Stimulated activated memory B cell treated with anti-CD40 and anti-IgM and Interleukin-4, amounts not matched to agents 10 μg/mL and 1 μg/mL and 100 μg/mL, for 72 hours (primary cell): Measurements from ENCODE around the gene NFILZ.

Experiments
- ATAC-seq: fragments of 150-1000 bp; cut with Tn5 transposase; 2 replicates; pipeline ENCODE4 v1.10.0; 2021
- H3K27ac Mint-ChIP-seq: one replicate; pipeline ENCODE4 v1.8.0; 2022; ENCODE audit warnings: mild to moderate bottlenecking, mixed read lengths
- H3K27me3 Mint-ChIP-seq: one replicate; pipeline ENCODE4 v1.8.0; 2022; ENCODE audit warnings: mixed read lengths
- H3K36me3 Mint-ChIP-seq: one replicate; pipeline ENCODE4 v1.8.0; 2022; ENCODE audit warnings: mixed read lengths
- H3K4me1 Mint-ChIP-seq: one replicate; pipeline ENCODE4 v1.8.0; 2022; ENCODE audit warnings: mixed read lengths
- H3K4me3 Mint-ChIP-seq: one replicate; pipeline ENCODE4 v1.8.0; 2022; ENCODE audit warnings: mild to moderate bottlenecking, moderate library complexity, mixed read lengths
- H3K9me3 Mint-ChIP-seq: one replicate; pipeline ENCODE4 v1.8.0; 2022; ENCODE audit warnings: mixed read lengths

NFILZ gene

GRCh38 chr19:8629996-8630683 lies at the start of gene NFILZ:
TSS of gene NFILZ (plus strand) at chr19:8630633. CDS start at chr19:8676766, 46,133 bp downstream.
- no peaks in the 10 kb centered on the region for H3K27me3 Mint-ChIP-seq
- no peak for ATAC-seq
- no peak within 1 kb of the TSS for H3K27ac Mint-ChIP-seq
- no peaks in the 10 kb centered on the region for H3K36me3 Mint-ChIP-seq
- H3K4me3 Mint-ChIP-seq, result no peak within 1 kb of the TSS
- H3K9me3 Mint-ChIP-seq, result peaks cover 3% of the 10 kb centered on the region
- no peaks in the 10 kb centered on the region for H3K4me1 Mint-ChIP-seq

- H3K4me1 Mint-ChIP-seq, result peaks cover 38% of the 10 kb centered on the region
- peak overlapping the region; percentile 12 for H3K4me3 Mint-ChIP-seq
- no peaks in the 10 kb centered on the region for H3K36me3 Mint-ChIP-seq
- peak; percentile 62 for ATAC-seq
- no peaks in the 10 kb centered on the region for H3K9me3 Mint-ChIP-seq
- no peak overlapping the region for H3K27ac Mint-ChIP-seq
- H3K27me3 Mint-ChIP-seq, result no peaks in the 10 kb centered on the region
Observed at GRCh38 chr19:8580710-8581281, 49.6 kb upstream of the NFILZ start.

GRCh38 chr19:8584965-8585893 lies 45.2 kb upstream of the NFILZ start:
- no peaks in the 10 kb centered on the region for H3K4me1 Mint-ChIP-seq
- no peaks in the 10 kb centered on the region for H3K9me3 Mint-ChIP-seq
- H3K27me3 Mint-ChIP-seq, result peaks cover 18% of the 10 kb centered on the region
- H3K4me3 Mint-ChIP-seq, result no peak overlapping the region
- H3K36me3 Mint-ChIP-seq, result no peaks in the 10 kb centered on the region
- H3K27ac Mint-ChIP-seq, result no peak overlapping the region
- peak; percentile 42 for ATAC-seq

- H3K4me3 Mint-ChIP-seq, result no peak overlapping the region
- no peaks in the 10 kb centered on the region for H3K9me3 Mint-ChIP-seq
- no peak overlapping the region for H3K27ac Mint-ChIP-seq
- no peaks in the 10 kb centered on the region for H3K4me1 Mint-ChIP-seq
- H3K27me3 Mint-ChIP-seq, result peaks cover 27% of the 10 kb centered on the region
- no peaks in the 10 kb centered on the region for H3K36me3 Mint-ChIP-seq
- ATAC-seq, result no peak
Observed at GRCh38 chr19:8585894-8586750, 44.3 kb upstream of the NFILZ start.

GRCh38 chr19:8589177-8589714 lies 41.2 kb upstream of the NFILZ start:
- no peak for ATAC-seq
- peaks cover 13% of the 10 kb centered on the region for H3K9me3 Mint-ChIP-seq
- H3K36me3 Mint-ChIP-seq, result peaks cover 12% of the 10 kb centered on the region
- peaks cover 13% of the 10 kb centered on the region for H3K4me1 Mint-ChIP-seq
- no peak overlapping the region for H3K4me3 Mint-ChIP-seq
- peaks cover 56% of the 10 kb centered on the region for H3K27me3 Mint-ChIP-seq
- H3K27ac Mint-ChIP-seq, result no peak overlapping the region

DNA sequence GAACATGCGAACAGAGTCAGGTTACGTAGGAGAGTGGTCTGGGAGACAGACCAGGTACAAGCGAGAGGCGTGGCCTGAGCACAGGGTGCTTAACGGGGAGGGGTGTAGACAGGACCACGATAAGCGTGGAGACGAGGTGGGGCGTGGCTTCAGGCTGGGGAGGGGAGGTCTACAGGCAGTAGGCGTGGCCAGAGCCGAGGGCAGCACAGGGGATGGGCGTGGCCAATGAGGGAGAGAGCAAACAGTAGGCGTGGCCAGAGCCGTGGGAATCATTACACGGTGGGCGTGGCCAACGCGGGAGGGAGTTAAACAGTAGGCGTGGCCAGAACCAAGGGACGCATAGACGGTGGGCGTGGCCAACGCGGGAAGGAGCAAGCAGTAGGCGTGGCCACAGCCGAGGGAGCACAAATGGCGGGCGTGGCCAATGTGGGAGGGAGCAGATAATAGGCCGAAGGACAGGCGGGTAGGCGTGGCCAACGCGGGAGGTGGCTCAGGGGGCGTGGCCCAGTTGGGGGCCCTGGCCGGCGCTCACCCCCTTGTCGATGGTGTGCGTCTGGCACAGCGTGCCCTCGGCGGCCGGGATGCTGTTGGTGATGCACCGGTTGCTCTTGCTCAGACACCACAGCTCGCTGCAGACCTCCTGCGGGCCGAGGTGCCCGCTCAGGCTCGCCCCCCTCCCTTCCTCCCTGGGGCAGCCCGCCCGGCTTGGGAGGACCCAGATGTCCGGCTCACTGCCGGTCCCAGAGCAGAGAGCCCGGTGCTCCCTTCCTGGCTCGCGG lies 38.0 kb upstream of the NFILZ start:
- Mint-ChIP-seq H3K36me3 (peaks cover 15% of the 10 kb centered on the region), H3K4me1 (peaks cover 13% of the 10 kb centered on the region), H3K9me3 (peaks cover 13% of the 10 kb centered on the region), H3K27me3 (peaks cover 83% of the 10 kb centered on the region), H3K4me3 (peak overlapping the region; percentile 34), H3K27ac (no peak overlapping the region)
- peak; percentile 32 for ATAC-seq

GRCh38 chr19:8593931-8594330 lies 36.5 kb upstream of the NFILZ start:
- H3K36me3 Mint-ChIP-seq, result peaks cover 15% of the 10 kb centered on the region
- H3K4me3 Mint-ChIP-seq, result no peak overlapping the region
- ATAC-seq, result no peak
- H3K27ac Mint-ChIP-seq, result no peak overlapping the region
- peaks cover 16% of the 10 kb centered on the region for H3K9me3 Mint-ChIP-seq
- peaks cover 83% of the 10 kb centered on the region for H3K27me3 Mint-ChIP-seq
- peaks cover 13% of the 10 kb centered on the region for H3K4me1 Mint-ChIP-seq

- peaks cover 15% of the 10 kb centered on the region for H3K36me3 Mint-ChIP-seq
- H3K4me1 Mint-ChIP-seq, result peaks cover 13% of the 10 kb centered on the region
- H3K27ac Mint-ChIP-seq, result no peak overlapping the region
- no peak overlapping the region for H3K4me3 Mint-ChIP-seq
- no peak for ATAC-seq
- peaks cover 16% of the 10 kb centered on the region for H3K9me3 Mint-ChIP-seq
- H3K27me3 Mint-ChIP-seq, result peaks cover 69% of the 10 kb centered on the region
Observed at GRCh38 chr19:8595651-8596050, 34.8 kb upstream of the NFILZ start.

DNA sequence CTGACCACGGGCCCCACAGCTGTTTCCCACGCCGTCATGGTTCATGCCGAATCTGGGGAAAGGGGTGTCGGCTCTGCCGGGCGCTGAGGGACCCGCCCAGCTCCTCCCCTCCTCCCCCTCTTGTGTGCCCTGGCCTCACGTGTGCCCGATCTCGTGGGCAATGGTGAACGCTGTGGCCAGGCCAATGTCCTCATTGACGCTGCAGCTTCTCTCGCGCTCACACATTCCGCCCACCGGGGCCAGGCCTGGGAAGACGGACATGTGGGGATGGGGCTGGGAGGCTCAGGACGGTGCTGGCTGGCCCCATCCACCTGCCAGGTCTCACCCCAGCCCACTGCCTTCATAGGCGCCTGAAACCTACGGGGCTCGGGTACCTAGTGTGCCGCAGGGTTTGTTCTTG lies 34.3 kb upstream of the NFILZ start:
- H3K9me3 Mint-ChIP-seq, result peaks cover 16% of the 10 kb centered on the region
- H3K27me3 Mint-ChIP-seq, result peaks cover 64% of the 10 kb centered on the region

DNA sequence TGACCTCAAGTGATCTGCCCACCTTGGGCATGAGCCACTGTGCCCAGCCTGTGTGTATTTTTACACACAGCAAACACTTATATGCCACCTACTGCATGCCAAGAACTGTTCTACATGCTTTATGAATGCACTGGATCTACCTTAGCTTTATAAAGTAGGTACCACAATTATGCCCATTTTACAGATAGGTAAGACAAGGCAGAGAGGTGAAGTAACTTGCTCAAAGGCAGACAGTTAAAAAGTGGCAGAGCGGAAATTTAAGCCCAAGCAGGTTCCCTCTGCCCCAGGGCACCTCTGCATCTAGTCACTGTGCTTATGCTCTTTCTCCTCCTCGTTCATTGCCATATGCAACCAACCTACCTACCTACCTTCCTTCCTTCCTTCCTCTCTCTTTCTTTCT lies 30.4 kb upstream of the NFILZ start:
- H3K36me3 Mint-ChIP-seq, result no peaks in the 10 kb centered on the region
- ATAC-seq, result no peak
- no peak overlapping the region for H3K4me3 Mint-ChIP-seq
- no peak overlapping the region for H3K27ac Mint-ChIP-seq
- H3K4me1 Mint-ChIP-seq, result no peaks in the 10 kb centered on the region
- H3K27me3 Mint-ChIP-seq, result peaks cover 53% of the 10 kb centered on the region
- H3K9me3 Mint-ChIP-seq, result peaks cover 4% of the 10 kb centered on the region

More for the DNA sequence above, 34.3 kb upstream of the NFILZ start:
- ATAC-seq, result no peak
- no peak overlapping the region for H3K4me3 Mint-ChIP-seq
- peaks cover 13% of the 10 kb centered on the region for H3K4me1 Mint-ChIP-seq
- peaks cover 15% of the 10 kb centered on the region for H3K36me3 Mint-ChIP-seq
- H3K27ac Mint-ChIP-seq, result no peak overlapping the region

- Mint-ChIP-seq H3K4me1 (no peaks in the 10 kb centered on the region), H3K27me3 (peaks cover 47% of the 10 kb centered on the region), H3K27ac (no peak overlapping the region), H3K9me3 (peaks cover 4% of the 10 kb centered on the region), H3K4me3 (no peak overlapping the region), H3K36me3 (no peaks in the 10 kb centered on the region)
- ATAC-seq, result no peak
Observed at GRCh38 chr19:8600816-8601215, 29.6 kb upstream of the NFILZ start.

- H3K36me3 Mint-ChIP-seq, result no peaks in the 10 kb centered on the region
- no peak overlapping the region for H3K27ac Mint-ChIP-seq
- H3K4me1 Mint-ChIP-seq, result no peaks in the 10 kb centered on the region
- H3K4me3 Mint-ChIP-seq, result no peak overlapping the region
- ATAC-seq, result no peak
- peaks cover 4% of the 10 kb centered on the region for H3K9me3 Mint-ChIP-seq
- H3K27me3 Mint-ChIP-seq, result peaks cover 51% of the 10 kb centered on the region
Observed at GRCh38 chr19:8601796-8602195, 28.6 kb upstream of the NFILZ start.

- Mint-ChIP-seq H3K36me3 (no peaks in the 10 kb centered on the region), H3K27me3 (peaks cover 74% of the 10 kb centered on the region), H3K9me3 (peaks cover 2% of the 10 kb centered on the region), H3K4me3 (no peak overlapping the region), H3K27ac (no peak overlapping the region), H3K4me1 (peaks cover 17% of the 10 kb centered on the region)
- no peak for ATAC-seq
Observed at GRCh38 chr19:8605514-8605913, 24.9 kb upstream of the NFILZ start.

- H3K9me3 Mint-ChIP-seq, result no peaks in the 10 kb centered on the region
- no peak overlapping the region for H3K4me3 Mint-ChIP-seq
- H3K27me3 Mint-ChIP-seq, result peaks cover 63% of the 10 kb centered on the region
- no peak for ATAC-seq
- peaks cover 17% of the 10 kb centered on the region for H3K4me1 Mint-ChIP-seq
- no peaks in the 10 kb centered on the region for H3K36me3 Mint-ChIP-seq
- no peak overlapping the region for H3K27ac Mint-ChIP-seq
Observed at GRCh38 chr19:8607386-8607785, 23.0 kb upstream of the NFILZ start.
